Measurements from ENCODE around the gene NTNG1. TPM values are rescaled to one million over a fixed set of nuclear protein-coding genes. Genes with fewer than 3 reads are reported as not detected.

Gene NTNG1
- total and polyA plus RNA-seq, 10 of the 15 experiments (the other 5 are each of a cell fraction or from before 2014, with no cell fraction given): 0.18 to 2.3 (median 1.1) TPM; not detected in 1

- Histone ChIP-seq H3K4me1 (ENCODE audit: control insufficient read depth, insufficient read depth, low read length) (no peaks in the 10 kb centered on the region), H3K9me3 (replicated peaks; ENCODE audit: control insufficient read depth, insufficient read depth, low read length) (no peaks in the 10 kb centered on the region), H3K9ac (ENCODE audit: control insufficient read depth, insufficient read depth, low read length) (no peak overlapping the region), H3K27me3 (replicated peaks in 1 of 2; ENCODE audit: control insufficient read depth in 2 of 2, insufficient read depth in 2 of 2, low read length in 1 of 2) (no peaks in the 10 kb centered on the region; a peak in 1 of 4 replicates), H3K36me3 (ENCODE audit: control insufficient read depth in 2 of 2, insufficient read depth in 2 of 2, low read length in 1 of 2) (no peaks in the 10 kb centered on the region), H3K4me2 (ENCODE audit: control insufficient read depth, insufficient read depth) (no peak overlapping the region), H3K4me3 (no peak overlapping the region), H3K79me2 (ENCODE audit: control insufficient read depth, insufficient read depth, low read length) (no peaks in the 10 kb centered on the region), H3K27ac (ENCODE audit: control insufficient read depth, insufficient read depth) (no peak overlapping the region), H2AFZ (ENCODE audit: control insufficient read depth, low read depth, low read length) (no peak overlapping the region), H4K20me1 (ENCODE audit: control insufficient read depth, insufficient read depth) (no peaks in the 10 kb centered on the region)
- 49% methylated on average over 3 of the region's 3 CpGs for WGBS (ENCODE audit: insufficient coverage, insufficient replicate concordance, low lambda C conversion rate, missing lambda C conversion rate)
- TF ChIP-seq DPF2 (IDR thresholded peaks at IDR 0.05) (no peak), CEBPB (IDR thresholded peaks at IDR 0.05; ENCODE audit: borderline replicate concordance in 1 of 2, low read depth in 2 of 2, low read length in 2 of 2) (no peak), NFYA (IDR thresholded peaks at IDR 0.05; ENCODE audit: borderline replicate concordance, low read depth, low read length) (no peak), SUPT20H (IDR thresholded peaks at IDR 0.05; ENCODE audit: borderline replicate concordance, control insufficient read depth, low read depth, low read length) (no peak), ZBTB40 (IDR thresholded peaks at IDR 0.05; ENCODE audit: borderline replicate concordance) (no peak), ZZZ3 (IDR thresholded peaks at IDR 0.05; ENCODE audit: control insufficient read depth, insufficient read length, low read depth) (no peak)
- ChIA-PET POLR2A (no interaction called here), SMC1A (ENCODE audit: uncharacterized antibody, unreplicated experiment) (no interaction called here), RAD21 (ENCODE audit: unreplicated experiment) (no interaction called here), CTCF (no interaction called here)
- no TSS peak for BruUV-seq (replicated peaks)
- no peak for DNase-seq (ENCODE audit: low read depth, low spot score)
- FAIRE-seq: no peak
- intact Hi-C loops (cut with micrococcal nuclease; ENCODE audit: unreplicated experiment): no loop called here
- in situ Hi-C loops (cut with MboI): no loop called here
- ATAC-seq: no peak
These were observed 253.5 kb downstream of the NTNG1 start for GRCh38 chr1:107394301-107394700.
